Peyer's patch (tissue), 4 donors: ENCODE results near the gene ATAD3C. TPM values are rescaled to one million over a fixed set of nuclear protein-coding genes. Genes with fewer than 3 reads are reported as not detected.
"Not testable (repeated sequence)": the region's sequence is repeated elsewhere in the genome, so short reads cannot be mapped to it uniquely, and the experiment has no call there.

Experiments
- DNase-seq, 3 donors: peaks; one replicate each; pipeline ENCODE4 v3.0.0-alpha.2; 2017 to 2019
- H3K27ac ChIP-seq, 4 donors: fragments of 200-600 bp; sonication (generic); one replicate each; pipeline ENCODE4 v1.5.1; 2016 to 2019
- H3K27me3 ChIP-seq, 2 donors: fragments of 200-600 bp; sonication (generic); one replicate each; pipeline ENCODE4 v1.5.1; 2019
- H3K36me3 ChIP-seq, 3 donors: fragments of 200-600 bp; sonication (generic); one replicate each; pipeline ENCODE4 v1.5.1; 2016 to 2019
- H3K4me1 ChIP-seq, 4 donors: fragments of 200-600 bp; sonication (generic); one replicate each; pipeline ENCODE4 v1.5.1; 2016 to 2019
- H3K4me3 ChIP-seq, 4 donors: fragments of 200-600 bp; sonication (generic); 1 replicate in 3 of 4; 2 replicates in 1 of 4; pipeline ENCODE4 v1.5.1; 2016 to 2019; ENCODE audit warnings: mild to moderate bottlenecking in 1 of 4
- H3K9me3 ChIP-seq, 4 donors: fragments of 200-600 bp; sonication (generic); one replicate each; pipeline ENCODE4 v1.5.1; 2016 to 2019; ENCODE audit warnings: mild to moderate bottlenecking in 1 of 4
- POLR2A ChIP-seq, 2 donors: fragments of 450-650 bp; IDR thresholded peaks; one replicate each; pipeline ENCODE4 v1.5.1; 2017; ENCODE audit warnings: antibody characterized with exemption in 2 of 2, mild to moderate bottlenecking in 2 of 2, moderate library complexity in 2 of 2
- total RNA-seq, 4 donors: library from RNA; depleted of rRNA; stranded (reverse); fragments of >200 nt; gene quantifications; one replicate each; pipeline ENCODE4 v1.1.0, GENCODE V29; 2016
- TF ChIP-seq, protein P1 (sequence below), 6 experiments: fragments of 450-650 bp in 4 of 6; fragments of 200-600 bp in 2 of 6; sonication (generic) in 1 of 6; IDR thresholded peaks; one replicate each; pipeline ENCODE4 v1.5.1; 2017 to 2019; ENCODE audit warnings: antibody characterized with exemption in 6 of 6, mild to moderate bottlenecking in 3 of 6, moderate library complexity in 1 of 6

ATAD3C gene
- total RNA-seq, 4 donors from 2014 or later: 0.27 TPM; not detected in 3

DNA sequence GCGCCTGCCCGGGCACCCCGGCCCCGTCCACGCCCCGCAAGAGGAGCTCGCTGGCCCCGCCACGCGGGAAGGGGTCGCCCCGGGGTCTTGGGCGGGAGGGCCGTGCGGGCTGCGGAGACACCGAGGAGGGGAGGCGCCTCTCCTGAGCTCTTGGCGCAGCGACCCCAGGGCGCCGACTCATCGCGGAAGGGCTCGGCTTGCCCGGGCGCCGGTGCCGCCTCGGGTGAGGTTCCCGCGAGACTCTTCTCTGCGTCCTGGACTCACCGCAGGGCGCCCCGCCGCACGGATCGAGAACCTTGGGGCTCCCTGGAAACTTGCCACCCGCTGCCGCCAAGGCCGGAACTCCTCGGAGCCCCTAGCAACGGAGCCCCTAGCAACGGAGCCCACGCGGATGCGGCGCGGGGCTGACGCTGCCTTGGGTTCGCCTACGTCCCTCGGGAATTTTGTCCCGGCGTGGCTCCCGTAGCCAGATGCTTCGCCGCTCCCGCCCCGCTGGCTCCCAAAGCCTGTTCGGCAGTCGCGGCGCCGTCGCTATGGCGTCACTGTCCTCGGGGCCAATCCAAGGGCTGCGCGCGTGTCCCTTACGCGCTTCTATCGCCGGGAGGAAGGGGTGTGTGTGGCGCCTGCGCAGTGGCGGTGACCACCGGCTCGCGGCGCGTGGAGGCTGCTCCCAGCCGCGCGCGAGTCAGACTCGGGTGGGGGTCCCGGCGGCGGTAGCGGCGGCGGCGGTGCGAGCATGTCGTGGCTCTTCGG lies 62.2 kb downstream of the ATAD3C start, which contains the start of gene ATAD3A:
Gene ATAD3A (plus strand): TSS at position 630 of the 753 bp plus-strand sequence. CDS start 107 bp downstream, at position 737.
- H3K4me3 ChIP-seq: peak within 1 kb of the TSS; percentile 62 to 84 (median 76)

DNA sequence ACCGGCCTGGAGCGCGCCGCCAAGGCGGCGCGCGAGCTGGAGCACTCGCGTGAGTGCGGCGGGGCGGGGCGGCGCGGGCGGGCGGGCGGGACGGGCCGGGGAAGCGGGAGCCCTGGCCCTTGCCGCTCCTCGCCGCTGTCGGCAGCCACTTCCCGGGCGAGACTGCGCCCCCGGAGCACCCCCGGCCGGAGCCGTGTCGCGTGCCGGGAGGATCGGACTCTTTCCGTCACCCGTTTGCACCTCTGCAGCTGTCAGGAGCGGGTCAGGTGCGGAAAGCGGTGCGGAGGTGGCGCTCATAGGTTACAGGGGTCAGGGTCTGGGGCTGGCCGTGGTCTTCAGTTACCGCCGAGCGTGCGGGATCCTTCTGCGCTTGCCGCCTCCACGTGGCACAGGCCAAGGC lies 62.9 kb downstream of the ATAD3C start:
- DNase-seq, H3K36me3 ChIP-seq, H3K9me3 ChIP-seq, H3K27me3 ChIP-seq: not testable (repeated sequence)
- H3K27ac ChIP-seq: peak overlapping the region; percentile 79 to 91 (median 85)
- H3K4me1 ChIP-seq: peaks cover 0 to 10% (median 0%) of the 10 kb centered on the region in 4 donors
- H3K4me3 ChIP-seq: peak overlapping the region; percentile 62 to 84 (median 76)

More for the DNA sequence above, 62.2 kb downstream of the ATAD3C start, which contains the start of gene ATAD3A:
- DNase-seq: peak; percentile 96 to 99 (median 99)
- TF ChIP-seq, protein P1, sequence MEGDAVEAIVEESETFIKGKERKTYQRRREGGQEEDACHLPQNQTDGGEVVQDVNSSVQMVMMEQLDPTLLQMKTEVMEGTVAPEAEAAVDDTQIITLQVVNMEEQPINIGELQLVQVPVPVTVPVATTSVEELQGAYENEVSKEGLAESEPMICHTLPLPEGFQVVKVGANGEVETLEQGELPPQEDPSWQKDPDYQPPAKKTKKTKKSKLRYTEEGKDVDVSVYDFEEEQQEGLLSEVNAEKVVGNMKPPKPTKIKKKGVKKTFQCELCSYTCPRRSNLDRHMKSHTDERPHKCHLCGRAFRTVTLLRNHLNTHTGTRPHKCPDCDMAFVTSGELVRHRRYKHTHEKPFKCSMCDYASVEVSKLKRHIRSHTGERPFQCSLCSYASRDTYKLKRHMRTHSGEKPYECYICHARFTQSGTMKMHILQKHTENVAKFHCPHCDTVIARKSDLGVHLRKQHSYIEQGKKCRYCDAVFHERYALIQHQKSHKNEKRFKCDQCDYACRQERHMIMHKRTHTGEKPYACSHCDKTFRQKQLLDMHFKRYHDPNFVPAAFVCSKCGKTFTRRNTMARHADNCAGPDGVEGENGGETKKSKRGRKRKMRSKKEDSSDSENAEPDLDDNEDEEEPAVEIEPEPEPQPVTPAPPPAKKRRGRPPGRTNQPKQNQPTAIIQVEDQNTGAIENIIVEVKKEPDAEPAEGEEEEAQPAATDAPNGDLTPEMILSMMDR (IDR thresholded peaks at IDR 0.05): peak in 3 of 6 experiments; percentile 8 to 29 (median 13)
- TF ChIP-seq POLR2A (IDR thresholded peaks at IDR 0.05): peak; percentile 46 to 57
- peaks cover 0 to under 1% (median 0%) of the 10 kb centered on the region in 3 donors for H3K36me3 ChIP-seq
- peaks cover 0 to 10% (median 0%) of the 10 kb centered on the region in 4 donors for H3K4me1 ChIP-seq
- peak within 1 kb of the TSS; percentile 79 to 91 (median 85) for H3K27ac ChIP-seq
- H3K27me3 ChIP-seq: no peaks in the 10 kb centered on the region
- no peaks in the 10 kb centered on the region for H3K9me3 ChIP-seq

DNA sequence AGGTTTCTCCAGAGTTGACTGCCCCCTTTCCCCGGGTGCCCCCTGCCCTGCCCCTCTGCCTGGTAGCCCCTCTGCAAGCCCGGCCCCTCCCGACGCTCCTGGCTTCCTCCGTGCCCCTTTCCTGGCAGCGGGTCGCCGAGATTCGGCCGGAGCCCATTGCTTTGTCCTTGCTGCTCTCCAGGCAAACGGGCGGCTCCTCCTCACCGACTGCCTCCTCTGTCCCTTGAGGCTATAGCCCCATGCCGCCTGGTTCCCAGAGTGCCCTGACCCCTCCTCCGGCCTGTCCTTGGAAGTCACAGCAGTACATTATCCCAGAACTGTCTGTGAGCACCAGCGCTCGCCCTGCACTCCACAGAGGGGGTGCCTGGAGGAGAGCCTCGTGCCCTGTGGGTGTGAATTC lies 64.2 kb downstream of the ATAD3C start:
- H3K27me3 ChIP-seq, H3K27ac ChIP-seq, H3K4me3 ChIP-seq, H3K9me3 ChIP-seq, DNase-seq: not testable (repeated sequence)
- H3K36me3 ChIP-seq: peaks cover 0 to 14% (median 0%) of the 10 kb centered on the region in 3 donors
- H3K4me1 ChIP-seq: peaks cover 0 to 10% (median 0%) of the 10 kb centered on the region in 4 donors

DNA sequence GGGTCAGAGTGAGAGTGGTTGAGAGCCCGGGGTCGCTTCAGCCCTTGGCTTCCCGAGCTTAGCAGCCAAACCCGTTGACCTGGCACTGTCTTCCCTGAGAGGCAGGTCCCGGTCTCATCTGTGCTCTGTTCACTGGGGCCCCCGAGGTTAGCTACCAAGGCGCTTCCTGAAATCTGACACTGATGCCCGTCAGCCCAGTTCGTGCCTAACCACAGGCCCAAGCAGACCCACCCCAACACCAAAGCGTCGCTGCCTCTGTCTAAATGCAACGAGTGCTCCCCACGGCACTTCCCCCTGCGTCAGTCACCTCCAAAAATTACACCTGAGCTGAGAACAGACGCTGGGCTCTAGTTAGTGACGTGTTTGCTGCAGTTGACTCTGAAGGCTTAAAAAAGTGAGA lies 64.9 kb downstream of the ATAD3C start:
- not testable (repeated sequence) for H3K4me3 ChIP-seq, H3K9me3 ChIP-seq, H3K27ac ChIP-seq, H3K27me3 ChIP-seq, DNase-seq
- Histone ChIP-seq H3K4me1 (peaks cover 0 to 10% (median 0%) of the 10 kb centered on the region in 4 donors), H3K36me3 (peaks cover 0 to 16% (median 0%) of the 10 kb centered on the region in 3 donors)

DNA sequence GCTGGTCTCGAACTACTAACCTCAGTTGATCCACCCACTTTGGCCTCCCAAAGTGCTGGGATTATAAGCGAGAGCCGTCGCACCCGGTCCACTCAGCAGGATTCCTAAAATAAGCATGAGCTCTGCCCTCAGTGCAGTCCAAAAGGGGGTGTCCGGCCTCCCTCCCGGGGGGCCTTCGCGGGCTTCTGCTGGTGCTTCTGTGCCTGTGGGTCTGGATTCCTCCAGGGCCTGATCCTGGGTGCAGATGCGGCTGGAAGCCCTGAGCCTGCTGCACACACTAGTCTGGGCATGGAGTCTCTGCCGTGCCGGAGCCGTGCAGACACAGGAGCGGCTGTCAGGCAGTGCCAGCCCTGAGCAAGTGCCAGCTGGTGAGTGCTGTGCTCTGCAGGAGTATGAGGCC lies 67.4 kb downstream of the ATAD3C start:
- H3K4me3 ChIP-seq, H3K4me1 ChIP-seq, H3K27ac ChIP-seq, H3K9me3 ChIP-seq, DNase-seq, H3K27me3 ChIP-seq: not testable (repeated sequence)
- H3K36me3 ChIP-seq: peaks cover 0 to 33% (median 0%) of the 10 kb centered on the region in 3 donors

DNA sequence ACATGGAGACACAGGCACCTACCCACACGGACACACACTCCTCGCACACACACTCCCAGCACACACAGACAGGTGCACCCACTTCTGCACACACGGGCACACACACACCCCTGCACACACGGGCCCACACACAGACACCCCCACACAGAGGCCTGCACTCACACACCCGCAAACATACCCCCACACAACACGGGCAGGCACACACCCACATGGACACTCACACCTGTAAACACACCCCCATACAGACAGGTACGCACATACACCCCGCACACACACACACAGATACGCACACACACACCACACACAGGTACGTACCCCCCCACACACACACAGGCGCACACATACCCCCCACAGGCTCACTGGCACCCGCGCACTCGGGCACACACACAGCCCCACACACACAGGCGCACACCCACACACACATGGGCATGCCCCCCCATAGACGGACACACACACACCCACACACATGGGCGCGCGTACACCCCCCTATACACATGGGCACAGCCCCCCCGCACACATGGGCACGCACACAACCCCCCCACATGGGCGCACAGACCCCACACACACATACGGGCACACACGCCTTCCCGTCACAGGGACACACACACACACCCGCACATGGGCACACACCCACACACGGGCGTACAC lies 68.6 kb downstream of the ATAD3C start:
- peaks cover 0 to 4% (median 0%) of the 10 kb centered on the region in 4 donors for H3K4me1 ChIP-seq
- no peaks in the 10 kb centered on the region for H3K27me3 ChIP-seq
- peaks cover 0 to 38% (median 0%) of the 10 kb centered on the region in 3 donors for H3K36me3 ChIP-seq
- TF ChIP-seq, protein P1 (IDR thresholded peaks at IDR 0.05): no peak
- TF ChIP-seq POLR2A (IDR thresholded peaks at IDR 0.05): no peak
- DNase-seq: no peak
- H3K27ac ChIP-seq: no peak overlapping the region
- H3K4me3 ChIP-seq: no peak overlapping the region
- no peaks in the 10 kb centered on the region for H3K9me3 ChIP-seq

DNA sequence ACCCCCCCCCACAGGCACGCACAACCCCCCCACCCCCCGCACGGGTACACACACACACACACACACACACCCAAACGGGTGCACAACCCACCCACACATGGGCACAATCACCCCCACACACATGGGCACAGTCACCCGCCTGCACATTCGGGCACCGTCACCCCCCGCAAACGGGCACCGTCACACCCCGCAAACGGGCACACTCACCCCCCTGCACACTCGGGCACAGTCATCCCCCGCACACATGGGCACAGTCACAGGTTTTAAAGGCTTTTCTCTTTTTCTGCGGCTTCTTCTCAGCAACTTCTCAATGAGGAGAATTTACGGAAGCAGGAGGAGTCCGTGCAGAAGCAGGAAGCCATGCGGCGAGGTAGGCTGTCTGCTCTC lies 69.1 kb downstream of the ATAD3C start:
- H3K27me3 ChIP-seq, DNase-seq, H3K9me3 ChIP-seq, H3K4me3 ChIP-seq, H3K4me1 ChIP-seq, H3K27ac ChIP-seq: not testable (repeated sequence)
- H3K36me3 ChIP-seq: peaks cover 0 to 43% (median 0%) of the 10 kb centered on the region in 3 donors

Other genes with a start within 250 kb of the ATAD3C start
- 10 to 100 TPM in 1 of 4 donors, 1 to 10 TPM in 1, under 1 TPM in 1, not detected in 1; 0.70 to 38.0 (median 3.2) TPM for gene TNFRSF18, start 243.1 kb upstream of the ATAD3C start, total RNA-seq
- gene TNFRSF4, start 235.5 kb upstream of the ATAD3C start, total RNA-seq: 1 to 10 TPM in 3 of 4 donors, not detected in 1; 1.6 to 9.1 (median 2.8) TPM
- 100 to 1,000 TPM in 3 of 4 donors, 10 to 100 TPM in 1; 88.3 to 280 (median 177) TPM for gene SDF4, start 217.7 kb upstream of the ATAD3C start, total RNA-seq
- gene B3GALT6, start 217.5 kb upstream of the ATAD3C start, total RNA-seq: 10 to 100 TPM in 2 of 4 donors, 1 to 10 TPM in 2; 9.1 to 13.4 (median 10.6) TPM
- 10 to 100 TPM in 3 of 4 donors, not detected in 1; 23.3 to 58.0 (median 44.2) TPM for gene C1QTNF12, start 203.0 kb upstream of the ATAD3C start, total RNA-seq
- 10 to 100 TPM; 25.6 to 64.2 (median 55.3) TPM for gene UBE2J2, start 175.8 kb upstream of the ATAD3C start, total RNA-seq
- 10 to 100 TPM in 3 of 4 donors, not detected in 1; 10.9 to 21.6 (median 16.9) TPM for gene SCNN1D, start 169.3 kb upstream of the ATAD3C start, total RNA-seq
- 100 to 1,000 TPM in 2 of 4 donors, 10 to 100 TPM in 2; 78.1 to 156 (median 110) TPM for gene ACAP3, start 141.8 kb upstream of the ATAD3C start, total RNA-seq
- gene PUSL1, start 141.1 kb upstream of the ATAD3C start, total RNA-seq: 10 to 100 TPM; 12.4 to 38.9 (median 24.4) TPM
- gene INTS11, start 125.0 kb upstream of the ATAD3C start, total RNA-seq: 100 to 1,000 TPM; 146 to 359 (median 273) TPM
- 10 to 100 TPM; 10.7 to 94.0 (median 84.6) TPM for gene CPTP, start 124.9 kb upstream of the ATAD3C start, total RNA-seq
- 1 to 10 TPM; 2.1 to 5.8 (median 3.0) TPM for gene TAS1R3, start 118.4 kb upstream of the ATAD3C start, total RNA-seq
- gene DVL1, start 100.3 kb upstream of the ATAD3C start, total RNA-seq: 100 to 1,000 TPM in 3 of 4 donors, 10 to 100 TPM in 1; 76.0 to 196 (median 164) TPM
- gene MXRA8, start 91.1 kb upstream of the ATAD3C start, total RNA-seq: 10 to 100 TPM; 11.7 to 56.1 (median 35.6) TPM
- gene AURKAIP1, start 74.5 kb upstream of the ATAD3C start, total RNA-seq: 100 to 1,000 TPM; 122 to 172 (median 134) TPM
- 1,000 to 10,000 TPM in 1 of 4 donors, 100 to 1,000 TPM in 3; 216 to 1,008 (median 423) TPM for gene CCNL2, start 50.4 kb upstream of the ATAD3C start, total RNA-seq
- 10 to 100 TPM; 58.2 to 94.1 (median 78.2) TPM for gene MRPL20, start 42.4 kb upstream of the ATAD3C start, total RNA-seq
- gene ANKRD65, start 28.4 kb upstream of the ATAD3C start, total RNA-seq: 10 to 100 TPM in 1 of 4 donors, 1 to 10 TPM in 2, under 1 TPM in 1; 0.54 to 11.6 (median 2.0) TPM
- gene VWA1, start 14.0 kb upstream of the ATAD3C start, total RNA-seq: 10 to 100 TPM in 1 of 4 donors, 1 to 10 TPM in 3; 3.2 to 14.0 (median 6.7) TPM
- 100 to 1,000 TPM in 1 of 4 donors, 10 to 100 TPM in 3; 26.9 to 130 (median 35.0) TPM for gene ATAD3B, start 22.1 kb downstream of the ATAD3C start, total RNA-seq
- 10 to 100 TPM; 14.9 to 72.6 (median 24.4) TPM for gene ATAD3A, start 62.5 kb downstream of the ATAD3C start, total RNA-seq
- 1 to 10 TPM in 1 of 4 donors, not detected in 3; 3.6 TPM for gene TMEM240, start 90.9 kb downstream of the ATAD3C start, total RNA-seq
- 100 to 1,000 TPM; 146 to 182 (median 163) TPM for gene SSU72, start 125.2 kb downstream of the ATAD3C start, total RNA-seq
- 1 to 10 TPM; 4.1 to 6.9 (median 5.7) TPM for gene FNDC10, start 150.4 kb downstream of the ATAD3C start, total RNA-seq
- gene MIB2, start 165.8 kb downstream of the ATAD3C start, total RNA-seq: 100 to 1,000 TPM in 3 of 4 donors, 10 to 100 TPM in 1; 68.3 to 162 (median 113) TPM
- gene MMP23B, start 182.5 kb downstream of the ATAD3C start, total RNA-seq: 1 to 10 TPM; 1.8 to 5.9 (median 4.1) TPM
- 100 to 1,000 TPM in 1 of 4 donors, 10 to 100 TPM in 3; 25.7 to 124 (median 40.9) TPM for gene CDK11B, start 209.3 kb downstream of the ATAD3C start, total RNA-seq
- gene SLC35E2B, start 243.1 kb downstream of the ATAD3C start, total RNA-seq: 100 to 1,000 TPM in 2 of 4 donors, 10 to 100 TPM in 2; 76.9 to 132 (median 103) TPM